ENCODE results near the gene DSCAML1.

DSCAML1 gene

GRCh38 chr11:117438371-117439000 is 358.5 kb downstream of the DSCAML1 start:
- DNase-seq, result no peak

GRCh38 chr11:117437791-117438130 is 359.3 kb downstream of the DSCAML1 start:
- no peak for DNase-seq

- no peak for DNase-seq
Observed at GRCh38 chr11:117437041-117437790, 359.8 kb downstream of the DSCAML1 start.

- DNase-seq, result no peak
Observed at GRCh38 chr11:117435326-117435725, 361.7 kb downstream of the DSCAML1 start.

- no peak for DNase-seq
Observed at GRCh38 chr11:117434481-117434880, 362.5 kb downstream of the DSCAML1 start.

- no peak for DNase-seq
Observed at GRCh38 chr11:117433717-117434116, 363.3 kb downstream of the DSCAML1 start.

- DNase-seq, result no peak
Observed at GRCh38 chr11:117431436-117431835, 365.6 kb downstream of the DSCAML1 start.

- DNase-seq, result no peak
Observed at GRCh38 chr11:117430293-117430955, 366.6 kb downstream of the DSCAML1 start.

- DNase-seq, result no peak
Observed at GRCh38 chr11:117428856-117429229, 368.2 kb downstream of the DSCAML1 start.

- DNase-seq, result no peak
Observed at GRCh38 chr11:117428186-117428855, 368.7 kb downstream of the DSCAML1 start.

- no peak for DNase-seq
Observed at GRCh38 chr11:117427356-117427874, 369.6 kb downstream of the DSCAML1 start.

GRCh38 chr11:117426941-117427340 is 370.1 kb downstream of the DSCAML1 start:
- DNase-seq, result no peak

GRCh38 chr11:117426297-117426685 is 370.7 kb downstream of the DSCAML1 start:
- peak; percentile 33 for DNase-seq

- DNase-seq, result no peak
Observed at GRCh38 chr11:117425679-117426296, 371.2 kb downstream of the DSCAML1 start.

- DNase-seq, result no peak
Observed at GRCh38 chr11:117424781-117425180, 372.2 kb downstream of the DSCAML1 start.

GRCh38 chr11:117423046-117423575 is 373.9 kb downstream of the DSCAML1 start:
- DNase-seq, result no peak

- no peak for DNase-seq
Observed at GRCh38 chr11:117421476-117421875, 375.5 kb downstream of the DSCAML1 start.

- no peak for DNase-seq
Observed at GRCh38 chr11:117421041-117421440, 376.0 kb downstream of the DSCAML1 start.

GRCh38 chr11:117420598-117420997 is 376.4 kb downstream of the DSCAML1 start:
- no peak for DNase-seq

- DNase-seq, result no peak
Observed at GRCh38 chr11:117420143-117420485, 376.9 kb downstream of the DSCAML1 start.

GRCh38 chr11:117419482-117420142 is 377.4 kb downstream of the DSCAML1 start:
- DNase-seq, result no peak

All from NK-92 treated with Interleukin-12 subunit alpha and Interleukin-12 subunit beta, amount 100 ng/mL, for 24 hours (cell line).